ENCODE results near the gene APOO.

APOO gene

GRCh38 chrX:23930894-23931604 is 23.3 kb upstream of the APOO start:
- TF ChIP-seq CTCF (IDR thresholded peaks at IDR 0.05; ENCODE audit: borderline replicate concordance, control extremely low read depth, extremely low read depth, insufficient read depth, missing control alignments), result no peak
- in situ Hi-C loops (cut with MboI; ENCODE audit: low sequenced_read_pairs, unreplicated experiment), result no loop called here
- DNase-seq (ENCODE audit: low spot score), result no peak

GRCh38 chrX:23926015-23926414 is 18.3 kb upstream of the APOO start:
- in situ Hi-C loops (cut with MboI; ENCODE audit: low sequenced_read_pairs, unreplicated experiment), result no loop called here
- no peak for DNase-seq (ENCODE audit: low spot score)
- no peak for TF ChIP-seq CTCF (IDR thresholded peaks at IDR 0.05; ENCODE audit: borderline replicate concordance, control extremely low read depth, extremely low read depth, insufficient read depth, missing control alignments)

- no peak for DNase-seq (ENCODE audit: low spot score)
- TF ChIP-seq CTCF (IDR thresholded peaks at IDR 0.05; ENCODE audit: borderline replicate concordance, control extremely low read depth, extremely low read depth, insufficient read depth, missing control alignments), result no peak
- in situ Hi-C loops (cut with MboI; ENCODE audit: low sequenced_read_pairs, unreplicated experiment), result loop anchor here (25.0 kb wide), 1 partner anchor 317 kb away; no protein-coding TSS in a partner anchor
These were observed 12.1 kb upstream of the APOO start for GRCh38 chrX:23919706-23920320.

GRCh38 chrX:23919148-23919547 is 11.4 kb upstream of the APOO start:
- no peak for DNase-seq (ENCODE audit: low spot score)
- in situ Hi-C loops (cut with MboI; ENCODE audit: low sequenced_read_pairs, unreplicated experiment), result loop anchor here (25.0 kb wide), 1 partner anchor 318 kb away; no protein-coding TSS in a partner anchor
- no peak for TF ChIP-seq CTCF (IDR thresholded peaks at IDR 0.05; ENCODE audit: borderline replicate concordance, control extremely low read depth, extremely low read depth, insufficient read depth, missing control alignments)

- no peak for TF ChIP-seq CTCF (IDR thresholded peaks at IDR 0.05; ENCODE audit: borderline replicate concordance, control extremely low read depth, extremely low read depth, insufficient read depth, missing control alignments)
- in situ Hi-C loops (cut with MboI; ENCODE audit: low sequenced_read_pairs, unreplicated experiment), result loop anchor here (25.0 kb wide), 1 partner anchor 326 kb away; no protein-coding TSS in a partner anchor
- DNase-seq (ENCODE audit: low spot score), result no peak
These were observed 3.5 kb upstream of the APOO start for GRCh38 chrX:23911126-23911835.

- peak; percentile 22 for TF ChIP-seq CTCF (IDR thresholded peaks at IDR 0.05; ENCODE audit: borderline replicate concordance, control extremely low read depth, extremely low read depth, insufficient read depth, missing control alignments)
- in situ Hi-C loops (cut with MboI; ENCODE audit: low sequenced_read_pairs, unreplicated experiment), result loop anchor here (10.0 to 25.0 kb wide), 2 partner anchors 134 to 329 kb away; no protein-coding TSS in a partner anchor
- no peak for DNase-seq (ENCODE audit: low spot score)
These were observed 674 bp upstream of the APOO start for GRCh38 chrX:23908219-23909004.
